SK-N-SH (cell line): ENCODE data around the gene RGN. TPM values are rescaled to one million over a fixed set of nuclear protein-coding genes. Genes with fewer than 3 reads are reported as not detected.

Experiments used
- CTCF ChIA-PET: fragments of 300-600, 350-600 bp; formaldehyde crosslinking; extraction: SDS; loops from one replicate; lab custom pipeline; 2021; lab: Yijun Ruan, JAX
- POLR2A ChIA-PET: fragments of 350-600 bp; sonication (Branson Sonifier 250); formaldehyde crosslinking; extraction: SDS; loops from one replicate; lab custom pipeline; 2020; ENCODE audit warnings: antibody characterized with exemption, inconsistent platforms; lab: Yijun Ruan, JAX
- DNase-seq: peaks from one replicate; pipeline ENCODE4 v3.0.0; 2012
- H2AFZ ChIP-seq: fragments of 200-600 bp; sonication (generic); 2 replicates; pipeline ENCODE4 v1.8.1; 2016; ENCODE audit warnings: antibody characterized with exemption, mild to moderate bottlenecking, low read depth
- H3F3A ChIP-seq: fragments of 200-600 bp; sonication (generic); replicated peaks from 2 replicates; pipeline ENCODE3; 2016; ENCODE audit warnings: antibody characterized with exemption, mild to moderate bottlenecking; ENCODE audit not compliant: insufficient read depth
- H3K27ac ChIP-seq, 2 experiments: fragments of 200-500 bp in 1 of 2; fragments of 200-600 bp in 1 of 2; sonication (Bioruptor generic) in 1 of 2; sonication (generic), shearing (Covaris generic) in 1 of 2; 2 replicates each; pipeline versions ENCODE4 v1.5.1 to v1.6.1; 2014 to 2016; ENCODE audit warnings: low read depth in 2 of 2, inconsistent platforms in 1 of 2, low read length in 1 of 2, mild to moderate bottlenecking in 1 of 2, mixed read lengths in 1 of 2
- H3K27me3 ChIP-seq: fragments of 200-600 bp; sonication (generic), shearing (Covaris generic); 2 replicates; pipeline ENCODE4 v1.6.1; 2016; ENCODE audit warnings: mixed run types; ENCODE audit not compliant: insufficient read depth
- H3K36me3 ChIP-seq, 2 experiments: fragments of 200-500 bp in 1 of 2; fragments of 200-600 bp in 1 of 2; sonication (Bioruptor generic) in 1 of 2; sonication (generic) in 1 of 2; replicated peaks in 1 of 2; 2 replicates each; pipeline versions ENCODE3 to v1.5.1; 2014 to 2016; ENCODE audit warnings: low read length in 1 of 2, mild to moderate bottlenecking in 1 of 2; ENCODE audit not compliant: insufficient read depth in 2 of 2, control insufficient read depth in 1 of 2
- H3K4me1 ChIP-seq, 2 experiments: fragments of 200-500 bp in 1 of 2; fragments of 200-600 bp in 1 of 2; sonication (Bioruptor generic) in 1 of 2; sonication (generic), shearing (Covaris generic) in 1 of 2; 2 replicates each; pipeline versions ENCODE4 v1.5.1 to v1.6.1; 2014 to 2016; ENCODE audit warnings: low read depth in 1 of 2, low read length in 1 of 2, mixed run types in 1 of 2; ENCODE audit not compliant: insufficient read depth in 2 of 2, control insufficient read depth in 1 of 2
- H3K4me2 ChIP-seq: fragments of 200-600 bp; sonication (generic), shearing (Covaris generic); 2 replicates; pipeline ENCODE4 v1.6.1; 2017; ENCODE audit warnings: mixed run types
- H3K4me3 ChIP-seq, 2 experiments: fragments of 200-500 bp in 1 of 2; fragments of 200-600 bp in 1 of 2; sonication (Bioruptor generic) in 1 of 2; sonication (generic), shearing (Covaris generic) in 1 of 2; 2 replicates each; pipeline versions ENCODE4 v1.5.1 to v1.8.1; 2014 to 2016; ENCODE audit warnings: low read depth in 2 of 2, inconsistent platforms in 1 of 2, low read length in 1 of 2, mild to moderate bottlenecking in 1 of 2, mixed read lengths in 1 of 2, moderate library complexity in 1 of 2
- H3K79me2 ChIP-seq: fragments of 200-600 bp; sonication (generic); 2 replicates; pipeline ENCODE4 v1.8.1; 2017; ENCODE audit warnings: mild to moderate bottlenecking; ENCODE audit not compliant: insufficient read depth
- H3K9ac ChIP-seq: fragments of 200-600 bp; sonication (generic); 2 replicates; pipeline ENCODE4 v1.6.1; 2017; ENCODE audit warnings: mixed run types
- H3K9me2 ChIP-seq: fragments of 200-600 bp; sonication (generic); 2 replicates; pipeline ENCODE4 v1.6.1; 2017; ENCODE audit warnings: mixed run types
- H3K9me3 ChIP-seq: fragments of 200-600 bp; sonication (generic); 2 replicates; pipeline ENCODE4 v1.6.1; 2017; ENCODE audit warnings: mixed run types, mild to moderate bottlenecking, moderate library complexity
- H4K20me1 ChIP-seq: fragments of 200-600 bp; sonication (generic); 2 replicates; pipeline ENCODE4 v1.6.1; 2017; ENCODE audit warnings: mild to moderate bottlenecking, mixed run types; ENCODE audit not compliant: insufficient read depth
- CTCF ChIP-seq: fragments of 200-600 bp; sonication (generic); IDR thresholded peaks from 2 replicates; pipeline ENCODE4 v1.6.1; 2017; ENCODE audit warnings: antibody characterized with exemption, mild to moderate bottlenecking, moderate library complexity
- ELF1 ChIP-seq: IDR thresholded peaks from 2 replicates; pipeline ENCODE4 v1.4.0; 2012
- EP300 ChIP-seq, 2 experiments: IDR thresholded peaks; 2 replicates each; pipeline versions ENCODE4 v1.4.0 to v1.6.1; 2012; ENCODE audit warnings: borderline replicate concordance in 1 of 2, low read depth in 1 of 2, low read length in 1 of 2
- EZH2phosphoT487 ChIP-seq: fragments of 200-600 bp; sonication (generic); IDR thresholded peaks from 2 replicates; pipeline ENCODE4 v1.6.1; 2017; ENCODE audit warnings: low read depth, mixed run types, mild to moderate bottlenecking, antibody characterized with exemption, moderate library complexity, borderline replicate concordance
- FOSL2 ChIP-seq: IDR thresholded peaks from 2 replicates; pipeline ENCODE4 v1.4.0; 2012; ENCODE audit warnings: low read depth, mild to moderate bottlenecking, moderate library complexity, borderline replicate concordance
- FOXM1 ChIP-seq: IDR thresholded peaks from 2 replicates; pipeline ENCODE4 v1.4.0; 2012; ENCODE audit warnings: low read depth, mild to moderate bottlenecking
- GATA2 ChIP-seq: sonication (generic); formaldehyde crosslinking; IDR thresholded peaks from 2 replicates; pipeline ENCODE4 v1.5.0; 2020; ENCODE audit warnings: mild to moderate bottlenecking, missing genetic modification reagents
- IRF3 ChIP-seq: fragments of 150-350 bp; IDR thresholded peaks from 2 replicates; pipeline ENCODE4 v1.6.1; 2016; ENCODE audit warnings: mild to moderate bottlenecking, low read depth, low read length
- MAX ChIP-seq: IDR thresholded peaks from 2 replicates; pipeline ENCODE4 v1.4.0; 2012; ENCODE audit warnings: low read depth
- MXI1 ChIP-seq: IDR thresholded peaks from 2 replicates; pipeline ENCODE4 v1.6.1; 2012; ENCODE audit warnings: mild to moderate bottlenecking, low read depth, low read length, improper control_type of control experiment
- NFIC ChIP-seq: IDR thresholded peaks from 2 replicates; pipeline ENCODE4 v1.4.0; 2012; ENCODE audit warnings: borderline replicate concordance
- NRF1 ChIP-seq: IDR thresholded peaks from 2 replicates; pipeline ENCODE4 v1.6.1; 2012; ENCODE audit warnings: low read depth, mild to moderate bottlenecking, low read length
- PBX3 ChIP-seq: IDR thresholded peaks from 2 replicates; pipeline ENCODE4; 2012
- RAD21 ChIP-seq: IDR thresholded peaks from 2 replicates; pipeline ENCODE4 v1.6.1; 2012; ENCODE audit warnings: mild to moderate bottlenecking, low read length
- RCOR1 ChIP-seq: fragments of 150-350 bp; IDR thresholded peaks from 2 replicates; pipeline ENCODE4 v1.6.1; 2017; ENCODE audit warnings: antibody characterized with exemption, low read length
- RXRA ChIP-seq: IDR thresholded peaks from 2 replicates; pipeline ENCODE4 v1.4.0; 2012; ENCODE audit warnings: low read depth, mild to moderate bottlenecking, borderline replicate concordance
- TAF1 ChIP-seq: IDR thresholded peaks from 2 replicates; pipeline ENCODE4 v1.6.1; 2012; ENCODE audit warnings: low read depth, mild to moderate bottlenecking, low read length, moderate library complexity, borderline replicate concordance
- TCF12 ChIP-seq: IDR thresholded peaks from 2 replicates; pipeline ENCODE4 v1.4.0; 2012
- TEAD4 ChIP-seq: IDR thresholded peaks from 2 replicates; pipeline ENCODE4 v1.4.0; 2012; ENCODE audit warnings: mild to moderate bottlenecking, borderline replicate concordance; ENCODE audit not compliant: insufficient read depth
- USF1 ChIP-seq: IDR thresholded peaks from 2 replicates; pipeline ENCODE4 v1.4.0; 2012; ENCODE audit warnings: low read depth, borderline replicate concordance
- USF2 ChIP-seq: fragments of 150-350 bp; IDR thresholded peaks from 2 replicates; pipeline ENCODE4 v1.6.1; 2017; ENCODE audit warnings: antibody characterized with exemption, low read length, low read depth, borderline replicate concordance
- YY1 ChIP-seq: IDR thresholded peaks from 2 replicates; pipeline ENCODE4 v1.4.0; 2012; ENCODE audit warnings: low read depth, mild to moderate bottlenecking
- ZBTB33 ChIP-seq: IDR thresholded peaks from 2 replicates; pipeline ENCODE4 v1.4.0; 2012; ENCODE audit warnings: low read depth, borderline replicate concordance
- WGBS: methylation state at CpG from one replicate; pipeline ENCODE4 v1.1.6; 2017; ENCODE audit warnings: low lambda C conversion rate; 5-methylcytosine and 5-hydroxymethylcytosine counted together
- polyA plus RNA-seq, 3 experiments: library from polyadenylated mRNA; depleted of rRNA; stranded (reverse); fragments of >200 nt; gene quantifications; 2 replicates each; pipeline ENCODE4 v1.2.3, GENCODE V29; 2012

The RGN gene
- polyA plus RNA-seq, 1 of the 3 experiments (the other 2 are of a cell fraction) = 0.05 TPM

- no peak for TF ChIP-seq IRF3
- no peak for TF ChIP-seq NFIC
- TF ChIP-seq USF1 = no peak
- no peak for TF ChIP-seq YY1
- TF ChIP-seq CTCF = no peak
- no peak for TF ChIP-seq RAD21
- no peak for TF ChIP-seq RXRA
- no peak for TF ChIP-seq TEAD4
- TF ChIP-seq PBX3 = no peak
- no peak for TF ChIP-seq NRF1
Observed at GRCh38 chrX:47080915-47081236, 2.6 kb downstream of the RGN start (continued).

- Histone ChIP-seq H3K9me3 (no peaks in the 10 kb centered on the region), H3K36me3 (no peaks in the 10 kb centered on the region), H4K20me1 (no peaks in the 10 kb centered on the region), H3K9ac (no peak overlapping the region), H3K9me2 (no peaks in the 10 kb centered on the region), H3K27ac (no peak overlapping the region), H3F3A (no peaks in the 10 kb centered on the region), H3K27me3 (peaks cover 12% of the 10 kb centered on the region; the same call in 1 of the 2 replicates), H2AFZ (no peak overlapping the region), H3K4me3 (no peak overlapping the region), H3K4me1 (no peaks in the 10 kb centered on the region), H3K4me2 (no peak overlapping the region), H3K79me2 (no peaks in the 10 kb centered on the region)
- no peak for DNase-seq
- TF ChIP-seq USF2 = no peak
- no peak for TF ChIP-seq FOXM1
- no peak for TF ChIP-seq EZH2phosphoT487
- TF ChIP-seq MXI1 = no peak
- TF ChIP-seq GATA2 (CRISPR knock-in tag) = no peak
- TF ChIP-seq RCOR1 = no peak
- TF ChIP-seq EP300 (IDR thresholded peaks at IDR 0.05; ENCODE audit: borderline replicate concordance in 1 of 2, low read depth in 1 of 2, low read length in 1 of 2) = no peak
- TF ChIP-seq FOSL2 = no peak
- no peak for TF ChIP-seq IRF3
- TF ChIP-seq ELF1 = no peak
- TF ChIP-seq ZBTB33 = no peak
- TF ChIP-seq MAX = no peak
- TF ChIP-seq TCF12 = no peak
- no peak for TF ChIP-seq TEAD4
- no peak for TF ChIP-seq TAF1
- WGBS = 31% methylated on average over 4 of the region's 4 CpGs
- POLR2A ChIA-PET = no interaction called here
- CTCF ChIA-PET = interaction anchor here (0.9 kb wide), 1 partner anchor 66 kb away, joined by 3 read pairs; no protein-coding TSS in a partner anchor
Observed at GRCh38 chrX:47091149-47091775, 13.0 kb downstream of the RGN start.
